Gastrocnemius medialis (tissue), 4 donors: Measurements from ENCODE around the gene BLVRA.

Source experiments
- CTCF ChIP-seq, 5 experiments: fragments of 450-650 bp in 3 of 5; fragments of 200-600 bp in 2 of 5; sonication (generic) in 2 of 5; IDR thresholded peaks in 4 of 5; conservative IDR thresholded peaks in 1 of 5; 1 replicate in 4 of 5; 2 replicates in 1 of 5; pipeline ENCODE4 v1.5.1; 2016 to 2019; ENCODE audit warnings: antibody characterized with exemption in 5 of 5, mild to moderate bottlenecking in 3 of 5, moderate library complexity in 3 of 5
- POLR2A ChIP-seq, 2 donors: fragments of 450-650 bp; IDR thresholded peaks; one replicate each; pipeline ENCODE4 v1.6.1; 2017; ENCODE audit warnings: antibody characterized with exemption in 2 of 2, mild to moderate bottlenecking in 2 of 2, moderate library complexity in 2 of 2

- TF ChIP-seq CTCF (IDR thresholded peaks at IDR 0.05 in 4 of 5, conservative IDR thresholded peaks at IDR 0.05 in 1 of 5) (no peak), POLR2A (IDR thresholded peaks at IDR 0.05) (no peak)
Measured at GRCh38 chr7:43752411-43752810, 6.1 kb upstream of the BLVRA start.
